Mesodermal cell (in vitro differentiated cells): ENCODE results near the gene PLXNC1.
"Not testable (repeated sequence)": the region's sequence is repeated elsewhere in the genome, so short reads cannot be mapped to it uniquely, and the experiment has no call there.

Source experiments
- H3K27ac ChIP-seq: 2 replicates; pipeline ENCODE4 v1.7.0; 2013; ENCODE audit warnings: mild to moderate bottlenecking, low read depth, low read length, moderate library complexity; ENCODE audit not compliant: severe bottlenecking
- H3K36me3 ChIP-seq: 2 replicates; pipeline ENCODE4 v1.7.1; 2013; ENCODE audit warnings: mild to moderate bottlenecking, low read length, moderate library complexity; ENCODE audit not compliant: control insufficient read depth, insufficient read depth
- H3K4me1 ChIP-seq: one replicate; pipeline ENCODE4 v1.7.1; 2013; ENCODE audit warnings: mild to moderate bottlenecking, low read length; ENCODE audit not compliant: insufficient read depth, control insufficient read depth, poor library complexity, severe bottlenecking
- H3K4me3 ChIP-seq: 2 replicates; pipeline ENCODE4 v1.7.0; 2013; ENCODE audit warnings: low read length, control low read depth, mild to moderate bottlenecking; ENCODE audit not compliant: insufficient read depth, poor library complexity, severe bottlenecking; ENCODE audit errors: extremely low read depth
- H3K9me3 ChIP-seq: 2 replicates; pipeline ENCODE4 v1.7.1; 2013; ENCODE audit warnings: mild to moderate bottlenecking, low read length, moderate library complexity; ENCODE audit not compliant: control insufficient read depth
- WGBS, 2 experiments: methylation state at CpG; one replicate each; pipeline ENCODE4 v1.1.5; 2013; ENCODE audit warnings: missing lambda C conversion rate in 2 of 2; ENCODE audit not compliant: insufficient coverage in 2 of 2; 5-methylcytosine and 5-hydroxymethylcytosine counted together

Gene PLXNC1

GRCh38 chr12:94297096-94297699 is 148.8 kb downstream of the PLXNC1 start:
- Histone ChIP-seq H3K4me1 (peaks cover 25% of the 10 kb centered on the region), H3K9me3 (no peaks in the 10 kb centered on the region), H3K27ac (no peak overlapping the region), H3K36me3 (peaks cover 26% of the 10 kb centered on the region), H3K4me3 (no peak overlapping the region)
- WGBS, 2 experiments: 95 to 98% methylated on average over 6 of the region's 6 CpGs

- H3K4me1 ChIP-seq: peaks cover 25% of the 10 kb centered on the region
- H3K9me3 ChIP-seq: no peaks in the 10 kb centered on the region
- no peak overlapping the region for H3K4me3 ChIP-seq
- peak overlapping the region; percentile 5 for H3K27ac ChIP-seq
- 92% methylated on average over 2 of the region's 2 CpGs; no CpG with 5 or more reads in 1 of the 2 experiments for WGBS, 2 experiments
- H3K36me3 ChIP-seq: peaks cover 33% of the 10 kb centered on the region
These were observed 149.6 kb downstream of the PLXNC1 start for GRCh38 chr12:94297876-94298505.

GRCh38 chr12:94299846-94300245 is 151.5 kb downstream of the PLXNC1 start:
- H3K27ac ChIP-seq: no peak overlapping the region
- H3K4me3 ChIP-seq: no peak overlapping the region
- H3K36me3 ChIP-seq: peaks cover 33% of the 10 kb centered on the region
- WGBS, 2 experiments: 80 to 90% methylated on average over 1 of the region's 1 CpG
- H3K9me3 ChIP-seq: no peaks in the 10 kb centered on the region
- H3K4me1 ChIP-seq: peaks cover 39% of the 10 kb centered on the region

- peak overlapping the region; percentile 55 for H3K27ac ChIP-seq
- peaks cover 43% of the 10 kb centered on the region for H3K4me1 ChIP-seq
- peaks cover 37% of the 10 kb centered on the region for H3K36me3 ChIP-seq
- 100% methylated on average over 1 of the region's 1 CpG; no CpG with 5 or more reads in 1 of the 2 experiments for WGBS, 2 experiments
- H3K4me3 ChIP-seq: no peak overlapping the region
- no peaks in the 10 kb centered on the region for H3K9me3 ChIP-seq
These were observed 155.6 kb downstream of the PLXNC1 start for GRCh38 chr12:94304012-94304411.

DNA sequence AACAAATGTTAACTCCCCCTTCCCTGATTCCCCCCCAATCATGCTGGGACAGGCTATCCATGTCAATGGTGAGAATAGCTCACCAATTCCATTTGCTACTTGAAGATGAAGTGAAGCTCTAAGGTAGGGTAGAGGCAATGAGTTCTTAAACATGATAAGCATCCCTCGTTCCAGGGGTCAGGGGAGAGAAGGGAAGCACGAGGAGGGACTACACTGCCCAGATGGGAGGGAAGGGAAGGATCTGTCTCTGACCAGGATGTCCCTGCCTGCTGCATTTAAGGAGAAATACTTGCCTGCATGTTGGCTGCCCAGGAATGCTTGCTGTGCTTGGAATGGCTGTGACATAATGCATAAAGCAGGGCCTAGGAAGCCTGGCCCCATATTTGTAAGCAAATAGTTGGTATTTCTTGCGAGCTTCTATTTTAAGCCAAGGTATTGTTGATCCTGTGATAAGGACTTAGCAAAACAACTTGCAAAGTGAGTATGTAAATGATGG is 156.2 kb downstream of the PLXNC1 start:
- no peak overlapping the region for H3K4me3 ChIP-seq
- WGBS, 2 experiments: 36 to 42% methylated on average over 2 to 3 of the region's 3 CpGs
- H3K36me3 ChIP-seq: peaks cover 35% of the 10 kb centered on the region
- H3K4me1 ChIP-seq: peaks cover 43% of the 10 kb centered on the region
- H3K27ac ChIP-seq: peak overlapping the region; percentile 55
- no peaks in the 10 kb centered on the region for H3K9me3 ChIP-seq

GRCh38 chr12:94305130-94305957 is 157.0 kb downstream of the PLXNC1 start:
- peaks cover 43% of the 10 kb centered on the region for H3K4me1 ChIP-seq
- H3K9me3 ChIP-seq: no peaks in the 10 kb centered on the region
- H3K36me3 ChIP-seq: peaks cover 30% of the 10 kb centered on the region
- H3K27ac ChIP-seq: peak overlapping the region; percentile 55
- H3K4me3 ChIP-seq: no peak overlapping the region
- 50 to 70% methylated on average over 4 of the region's 9 CpGs for WGBS, 2 experiments

- Histone ChIP-seq H3K4me1 (peaks cover 26% of the 10 kb centered on the region), H3K27ac (no peak overlapping the region), H3K36me3 (peaks cover 34% of the 10 kb centered on the region), H3K4me3 (no peak overlapping the region), H3K9me3 (no peaks in the 10 kb centered on the region)
- 100% methylated on average over 1 to 2 of the region's 2 CpGs for WGBS, 2 experiments
These were observed 160.2 kb downstream of the PLXNC1 start for GRCh38 chr12:94308612-94309011.

DNA sequence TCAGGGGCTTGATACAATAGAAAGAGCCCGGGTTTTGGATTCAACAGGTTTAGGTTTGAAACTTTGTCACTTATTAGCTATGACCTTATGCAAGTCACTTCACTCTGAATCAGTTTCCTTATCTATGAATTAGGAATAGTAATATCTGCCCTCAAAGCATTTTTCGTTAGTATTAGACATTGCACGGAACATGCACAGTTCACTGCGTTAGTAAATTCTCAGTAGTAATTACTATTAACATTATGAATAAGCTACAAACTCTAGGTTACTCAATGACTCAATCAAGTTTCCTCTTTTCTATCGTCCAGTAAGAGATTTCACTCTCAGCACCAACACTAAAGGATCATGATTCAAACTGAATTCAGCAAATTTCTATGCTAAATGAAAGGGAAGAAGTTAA is 161.0 kb downstream of the PLXNC1 start:
- 100% methylated on average over 1 of the region's 5 CpGs; no CpG with 5 or more reads in 1 of the 2 experiments for WGBS, 2 experiments
- H3K9me3 ChIP-seq: no peaks in the 10 kb centered on the region
- peaks cover 18% of the 10 kb centered on the region for H3K4me1 ChIP-seq
- no peak overlapping the region for H3K27ac ChIP-seq
- H3K4me3 ChIP-seq: no peak overlapping the region
- peaks cover 34% of the 10 kb centered on the region for H3K36me3 ChIP-seq

DNA sequence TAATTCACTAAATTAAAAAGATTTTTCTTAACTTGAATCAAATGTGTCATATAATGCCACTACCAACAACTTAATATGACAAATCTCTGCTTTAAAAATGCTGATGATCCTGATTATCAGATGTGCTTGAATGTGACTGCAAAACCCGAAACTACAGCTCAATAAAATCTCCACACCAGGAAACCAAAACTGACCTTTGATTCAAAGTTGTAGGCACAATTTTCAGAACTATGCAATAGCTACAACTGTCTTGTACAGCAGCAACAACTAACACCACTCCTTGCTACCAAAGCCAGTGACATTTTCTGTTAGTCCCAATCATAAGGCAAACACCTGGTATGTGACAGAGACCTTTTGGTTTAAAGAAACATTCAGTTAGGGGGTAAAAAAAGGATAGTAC is 164.0 kb downstream of the PLXNC1 start:
- Histone ChIP-seq H3K9me3 (no peaks in the 10 kb centered on the region), H3K27ac (no peak overlapping the region), H3K4me1 (no peaks in the 10 kb centered on the region), H3K36me3 (peaks cover 24% of the 10 kb centered on the region), H3K4me3 (no peak overlapping the region)
- WGBS, 2 experiments: 67% methylated on average over 1 of the region's 1 CpG; no CpG with 5 or more reads in 1 of the 2 experiments

GRCh38 chr12:94316600-94316999 is 168.2 kb downstream of the PLXNC1 start:
- no CpG with 5 or more reads among the region's 2 CpGs for WGBS, 2 experiments
- H3K4me1 ChIP-seq: not testable (repeated sequence)

More at GRCh38 chr12:94316600-94316999, 168.2 kb downstream of the PLXNC1 start:
- H3K36me3 ChIP-seq: peaks cover 24% of the 10 kb centered on the region
- H3K27ac ChIP-seq, H3K4me3 ChIP-seq: not testable (repeated sequence)
- H3K9me3 ChIP-seq: peaks cover 23% of the 10 kb centered on the region
